IPS-NIHi11 (cell line): ENCODE measurements around the gene HAVCR2.
"Not testable (repeated sequence)": the region's sequence is repeated elsewhere in the genome, so short reads cannot be mapped to it uniquely, and the experiment has no call there.

Source experiments
- DNase-seq: peaks from one replicate; pipeline ENCODE4 v3.0.0; 2012; ENCODE audit warnings: mixed read lengths, low spot score

HAVCR2 gene

DNA sequence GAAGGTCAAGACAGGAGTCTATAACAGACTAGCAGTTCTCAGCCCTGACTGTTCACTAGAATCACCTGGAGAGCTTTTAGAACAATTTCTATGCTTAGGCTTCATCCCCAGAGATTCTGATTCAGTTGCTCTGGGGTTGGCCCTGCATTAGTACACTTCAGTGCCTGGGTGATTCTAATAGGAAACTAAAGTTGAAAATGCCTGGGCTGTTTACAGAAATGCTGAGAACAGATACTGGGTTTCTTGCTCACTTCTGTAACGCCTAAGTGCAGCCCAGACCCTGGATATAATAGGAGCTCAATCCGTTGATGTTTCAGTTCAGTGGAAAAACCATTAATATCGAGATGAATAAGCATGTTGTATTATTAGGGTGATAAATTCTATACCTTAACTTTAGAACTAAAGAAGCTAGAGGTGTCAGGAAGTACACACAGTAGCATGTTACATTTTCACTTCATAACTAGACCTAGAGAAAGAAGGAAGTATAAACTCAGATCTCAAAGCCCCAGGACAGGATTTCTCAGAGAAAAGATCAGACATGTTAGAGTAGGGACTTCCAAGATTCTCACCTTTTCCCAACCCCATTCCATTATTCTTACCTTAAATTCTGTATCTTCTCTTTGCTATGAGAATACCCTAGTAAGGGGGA, 20.4 kb downstream of the HAVCR2 start:
- no peak for DNase-seq

DNA sequence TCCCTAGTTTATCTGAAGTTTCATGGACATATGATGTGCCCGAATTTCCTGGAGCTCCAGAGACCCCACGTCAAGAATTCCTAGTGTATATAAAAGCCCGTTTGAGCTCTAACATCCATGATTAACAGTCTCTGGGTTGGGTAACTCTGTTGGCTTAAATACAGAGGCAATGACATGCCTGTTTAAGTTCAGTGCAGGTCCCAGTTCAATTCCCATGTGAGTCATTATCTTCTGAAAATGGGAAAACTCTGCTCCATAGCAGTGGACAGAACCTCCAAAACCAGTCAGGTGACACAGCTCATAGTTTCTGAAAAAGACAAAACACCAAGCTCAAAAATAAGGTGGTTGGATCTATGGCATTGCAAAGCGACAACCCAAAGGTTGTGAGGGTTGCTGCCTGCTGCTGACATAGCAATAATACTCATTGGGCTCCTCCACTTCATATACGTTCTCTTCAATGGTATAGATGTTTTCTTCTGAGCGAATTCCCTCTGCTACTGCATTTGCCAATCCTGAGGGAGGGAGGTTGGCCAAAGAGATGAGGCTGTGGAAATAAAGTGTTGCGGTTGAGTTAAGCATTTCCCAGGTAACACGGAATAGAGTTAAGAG, 22.0 kb downstream of the HAVCR2 start:
- DNase-seq, result no peak

DNA sequence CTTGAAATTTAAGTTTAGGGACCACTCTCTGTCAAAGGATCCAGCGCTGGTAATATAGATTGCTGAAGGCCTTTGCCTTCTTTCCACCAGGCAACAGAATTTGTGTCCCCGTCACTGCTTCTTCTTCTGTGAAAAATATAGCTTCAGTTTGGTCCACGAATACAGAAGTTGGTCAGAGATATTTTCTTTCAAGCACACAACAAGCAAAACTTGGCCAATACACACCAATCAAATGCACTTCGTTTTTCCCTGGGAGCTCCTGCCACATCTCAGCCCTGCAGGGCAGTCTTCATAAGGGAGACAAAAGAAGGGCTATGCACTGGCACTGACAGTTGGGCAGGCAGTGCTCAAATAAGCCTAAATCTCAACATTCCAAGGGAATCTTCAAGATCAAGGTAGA, 22.9 kb downstream of the HAVCR2 start:
- DNase-seq, result no peak

DNA sequence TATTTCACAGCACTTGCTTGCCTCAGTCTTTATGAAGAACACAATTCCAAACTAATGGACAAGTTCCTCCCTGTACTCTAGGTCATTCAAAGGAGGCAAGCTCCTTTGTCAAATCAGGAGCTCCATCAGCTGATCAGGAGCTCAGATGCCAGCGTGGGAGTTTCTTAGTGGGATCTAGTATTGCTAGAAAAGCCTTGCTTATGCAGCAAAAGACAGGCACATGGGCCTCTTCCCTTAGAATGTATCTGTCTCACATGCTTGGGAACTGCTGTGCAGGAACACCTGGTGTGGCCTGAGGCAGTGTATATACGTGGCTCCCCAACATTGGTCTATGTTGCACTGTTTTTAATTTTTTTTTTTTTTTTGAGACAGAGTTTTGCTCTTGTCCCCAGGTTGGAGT, 28.6 kb downstream of the HAVCR2 start:
- DNase-seq, result no peak

DNA sequence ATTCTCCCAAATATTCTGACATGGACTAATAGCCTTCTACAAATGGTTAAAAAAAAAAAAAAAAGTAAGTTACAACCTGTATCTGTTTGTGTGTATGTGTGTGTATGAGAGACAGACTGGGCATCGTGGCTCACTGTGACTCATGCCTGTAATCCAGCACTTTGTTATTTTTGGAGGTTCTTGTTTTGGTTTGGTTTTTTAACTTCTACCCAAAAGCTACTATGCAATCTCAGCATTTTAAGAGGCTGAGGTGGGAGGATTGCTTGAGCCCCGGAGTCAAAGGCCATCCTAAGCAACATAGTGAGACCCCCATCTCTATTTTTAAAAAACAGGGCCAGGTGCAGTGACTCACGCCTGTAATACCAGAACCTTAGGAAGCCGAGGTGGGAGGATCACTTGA, 32.3 kb downstream of the HAVCR2 start:
- DNase-seq, result no peak

DNA sequence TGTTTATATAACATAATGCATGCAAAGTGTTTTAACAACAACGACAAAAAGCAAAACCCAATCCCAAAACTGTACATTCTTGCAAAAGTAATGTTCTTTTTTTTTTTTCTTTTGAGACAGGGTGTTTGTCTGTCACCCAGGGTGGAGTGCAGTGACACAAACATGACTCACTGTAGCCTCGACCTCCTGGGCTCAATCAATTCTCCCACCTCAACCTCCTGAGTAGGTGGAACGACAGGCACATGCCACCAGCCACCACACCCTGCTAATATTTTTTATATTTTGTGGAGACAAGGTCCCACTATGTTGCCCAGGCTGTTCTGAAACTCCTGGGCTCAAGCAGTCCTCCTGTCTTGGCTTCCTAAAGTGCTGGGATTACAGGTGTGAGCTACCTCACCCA, 36.3 kb downstream of the HAVCR2 start:
- DNase-seq, result no peak

DNA sequence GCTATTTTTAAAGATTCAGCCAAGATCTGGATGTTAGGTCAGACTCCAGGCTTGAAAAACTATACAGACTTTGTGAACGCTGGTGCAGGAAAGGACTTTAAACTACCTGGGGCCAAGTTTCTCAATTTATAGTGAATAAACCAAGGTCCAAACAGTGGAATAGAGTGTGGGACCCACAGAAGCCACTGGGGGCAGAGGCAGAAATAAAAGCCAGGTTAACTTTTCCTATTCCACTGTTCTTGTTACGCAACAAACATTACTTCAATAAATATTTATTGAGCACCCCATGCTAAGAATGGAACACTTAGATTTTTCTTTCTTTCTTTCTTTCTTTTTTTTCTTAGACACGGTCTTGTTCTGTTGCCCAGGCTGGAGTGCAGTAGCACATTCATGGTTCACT, 38.9 kb downstream of the HAVCR2 start:
- no peak for DNase-seq

DNA sequence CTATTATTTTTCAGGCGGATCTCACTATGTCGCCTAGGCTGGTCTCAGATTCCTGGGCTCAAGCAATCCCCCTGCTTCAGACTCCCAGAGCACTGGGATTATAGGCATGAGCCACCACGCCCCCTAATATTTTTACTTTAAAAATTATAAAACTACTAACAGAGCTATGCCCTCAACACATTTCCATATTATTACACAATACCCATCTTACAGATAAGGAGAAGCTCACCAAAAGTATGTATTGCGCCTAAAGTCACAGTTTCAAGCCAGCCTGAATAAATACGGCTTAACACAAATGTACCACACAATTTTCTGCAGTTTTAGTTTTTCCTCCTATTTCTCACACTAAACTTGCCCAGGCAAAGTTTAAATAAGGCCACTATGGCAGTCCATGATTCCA, 40.1 kb downstream of the HAVCR2 start:
- no peak for DNase-seq

DNA sequence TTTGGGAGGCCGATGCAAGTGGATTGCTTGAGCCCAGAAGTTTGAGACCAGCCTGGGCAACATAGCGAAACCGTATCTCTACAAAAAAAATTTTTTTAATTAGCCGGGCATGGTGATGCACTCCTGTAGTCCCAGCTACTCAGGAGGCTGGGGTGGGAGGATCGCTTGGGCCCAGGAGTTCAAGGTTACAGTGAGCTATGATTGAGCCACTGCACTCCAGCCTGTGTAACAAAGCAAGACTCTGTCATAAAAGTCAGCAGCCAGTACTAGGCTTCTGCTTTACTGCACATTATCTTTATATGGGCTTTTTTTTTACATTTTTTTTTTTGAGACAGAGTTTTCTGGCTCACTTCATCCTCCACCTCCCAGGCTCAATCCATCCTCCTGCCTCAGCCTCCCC, 40.5 kb downstream of the HAVCR2 start:
- no peak for DNase-seq

DNA sequence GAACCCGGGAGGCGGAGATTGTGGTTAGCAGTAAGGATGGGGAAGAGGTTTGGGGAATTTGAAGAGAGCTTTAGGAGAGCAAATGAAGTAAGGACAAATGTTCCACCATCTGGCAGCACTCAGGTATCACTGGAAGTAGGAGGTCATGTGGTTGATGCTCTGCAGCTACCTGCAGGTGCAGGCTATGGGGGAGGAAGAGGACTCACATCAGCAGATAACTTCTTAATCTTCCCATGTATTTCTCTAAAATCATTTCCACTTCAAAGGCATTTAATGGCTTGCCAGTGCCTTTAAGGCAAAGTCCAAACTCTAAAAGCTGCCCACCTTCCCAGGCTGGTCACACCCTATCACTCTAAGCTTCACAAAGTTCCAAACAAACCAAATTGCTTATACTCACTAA, 41.8 kb downstream of the HAVCR2 start:
- no peak for DNase-seq

DNA sequence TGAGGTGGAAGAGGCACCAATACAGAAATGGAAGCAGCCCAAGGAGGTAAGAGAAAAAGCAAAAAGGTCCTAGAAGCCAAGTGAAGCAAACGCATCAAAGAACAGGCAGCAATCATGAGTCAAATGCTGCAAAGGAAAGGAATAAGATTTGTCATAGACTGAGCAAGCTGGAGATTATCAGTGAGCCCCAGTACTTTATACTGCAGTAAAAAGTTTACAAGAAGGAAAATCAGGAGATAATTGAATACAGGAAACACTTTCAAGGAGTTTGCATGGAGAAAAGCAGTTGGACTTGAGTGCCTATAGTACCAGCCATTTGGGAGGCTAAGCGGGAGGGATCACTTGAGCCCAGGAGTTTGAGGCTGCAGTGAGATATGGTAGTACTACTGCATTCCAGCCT, 42.8 kb downstream of the HAVCR2 start:
- no peak for DNase-seq

DNA sequence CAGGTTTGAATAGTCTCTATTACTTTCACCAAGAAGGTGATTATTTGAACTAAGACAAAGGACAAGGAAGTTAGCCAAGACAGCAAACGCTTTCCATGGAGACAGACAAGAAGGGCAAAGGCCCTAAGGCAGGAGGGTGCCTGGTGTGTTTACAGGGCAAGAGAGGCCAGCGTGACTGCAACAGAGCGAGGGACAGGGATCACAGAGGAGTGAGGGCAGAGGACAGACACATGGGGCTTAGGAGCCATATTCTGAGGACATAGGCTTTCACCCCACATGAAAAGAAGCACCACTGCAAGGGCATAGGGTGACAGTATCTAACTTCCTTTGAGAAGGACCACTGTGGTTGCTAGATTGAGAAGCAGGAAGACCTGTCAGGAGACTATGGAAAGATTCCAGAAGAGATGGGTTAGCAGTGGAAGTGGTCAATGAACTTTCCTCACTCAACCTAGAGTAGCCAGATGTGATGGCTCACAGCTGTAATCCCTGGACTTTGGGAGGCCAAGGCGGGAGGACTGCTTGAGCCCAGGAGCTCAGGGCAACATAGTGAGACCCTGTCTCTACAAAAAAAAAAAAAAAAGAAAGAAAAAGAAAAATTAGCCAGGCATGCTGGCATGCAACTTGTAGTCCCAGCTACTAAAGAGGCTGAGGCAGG, 44.9 kb downstream of the HAVCR2 start:
- no peak for DNase-seq

DNA sequence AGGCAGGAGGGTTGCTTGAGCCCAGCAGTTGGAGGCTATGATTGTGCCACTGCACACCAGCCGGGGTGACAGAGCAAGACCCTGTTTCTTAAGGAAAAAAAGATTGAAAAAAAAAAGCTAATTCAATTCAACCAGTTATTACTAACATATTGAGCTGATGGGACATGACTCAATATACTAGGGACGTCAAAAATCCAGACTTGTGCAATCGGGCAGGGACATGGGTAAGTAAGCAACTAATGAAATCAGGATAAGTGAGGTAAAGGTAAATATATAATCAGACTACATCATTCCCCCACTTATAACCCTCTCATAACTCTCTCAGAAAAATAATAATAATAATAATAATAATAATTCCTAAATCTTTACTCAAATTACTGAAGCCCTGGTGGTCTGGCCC, 49.0 kb downstream of the HAVCR2 start:
- DNase-seq, result no peak

DNA sequence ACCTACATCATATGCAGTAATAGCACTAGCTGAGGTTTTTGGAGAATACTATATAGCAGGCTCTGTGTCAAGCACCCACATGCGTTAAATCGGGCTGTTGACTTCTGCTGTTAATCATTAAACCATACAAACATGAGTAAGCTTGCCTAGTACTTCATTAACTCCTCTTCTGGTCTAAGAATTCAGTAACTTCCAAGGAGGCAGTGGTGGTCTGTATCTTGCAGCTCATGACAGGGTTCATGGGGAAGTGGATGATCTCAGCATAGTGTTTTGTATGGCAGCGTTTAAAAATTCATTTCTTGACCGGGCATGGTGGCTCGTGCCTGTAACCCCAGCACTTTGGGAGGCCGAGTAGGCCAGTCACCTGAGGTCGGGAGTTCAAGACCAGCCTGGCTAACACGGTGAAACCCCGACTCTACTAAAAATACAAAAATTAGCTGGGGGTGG, 49.7 kb downstream of the HAVCR2 start, which contains the start of gene HAVCR1:
Gene HAVCR1 (minus strand): TSS at position 24 of the 447 bp plus-strand sequence. CDS start 1,173 bp downstream, outside the sequence.
- no peak for DNase-seq

DNA sequence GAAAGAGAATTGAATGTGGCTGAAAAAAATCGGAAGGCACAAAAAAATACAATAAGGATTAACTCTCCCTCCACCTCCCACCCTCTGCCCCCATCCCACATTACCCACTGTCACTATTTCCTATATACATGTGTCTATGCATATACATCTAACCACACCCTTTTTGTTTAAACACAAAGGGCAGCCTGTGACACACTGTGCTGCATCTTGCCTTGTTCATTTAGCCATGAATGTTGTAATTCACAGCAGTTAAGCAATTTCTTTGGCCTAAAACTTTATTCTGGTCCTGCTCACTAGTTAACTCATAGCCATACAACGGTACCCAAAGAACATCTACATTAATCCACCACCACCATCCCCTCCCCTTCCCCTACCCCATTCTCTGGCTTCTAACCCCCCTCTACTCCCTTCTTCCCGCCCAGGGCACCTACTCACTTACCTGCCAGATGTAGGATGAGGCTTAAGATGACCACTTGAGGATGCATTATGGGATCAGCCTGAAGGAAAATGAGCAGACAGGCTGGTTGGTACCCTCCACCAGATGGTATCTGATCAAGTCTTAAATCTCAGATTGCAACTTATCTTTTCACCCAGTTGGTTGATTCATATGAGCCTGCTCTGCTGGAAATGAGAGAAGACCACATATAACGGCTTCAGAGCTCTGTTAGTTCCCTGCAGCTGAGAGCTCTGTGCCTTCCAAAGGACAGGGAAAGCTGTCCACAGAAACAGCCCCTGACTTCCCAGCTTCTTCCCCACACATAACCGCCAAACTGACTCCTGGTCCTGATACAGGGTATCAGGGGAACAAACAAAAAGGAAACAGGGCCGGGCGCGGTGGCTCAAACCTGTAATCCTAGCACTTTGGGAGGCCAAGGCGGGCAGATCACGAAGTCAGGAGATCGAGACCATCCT, 51.1 kb downstream of the HAVCR2 start:
- DNase-seq, result no peak

DNA sequence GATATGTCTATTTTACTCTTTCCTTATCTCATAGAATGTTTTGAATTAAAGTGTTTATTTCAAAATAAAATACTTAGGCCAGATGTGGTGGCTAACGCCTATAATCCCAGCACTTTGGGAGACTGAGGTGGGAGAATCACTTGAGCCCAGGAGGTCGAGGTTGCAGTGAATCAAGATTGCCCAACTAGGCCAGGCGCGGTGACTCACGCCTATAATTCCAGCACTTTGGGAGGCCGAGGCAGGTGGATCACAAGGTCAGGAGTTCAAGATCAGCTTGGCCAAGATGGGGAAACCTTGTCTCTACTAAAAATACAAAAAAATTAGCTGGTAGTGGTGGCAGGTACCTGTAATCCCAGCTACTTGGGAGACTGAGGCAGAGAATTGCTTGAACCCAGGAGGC, 52.0 kb downstream of the HAVCR2 start:
- not testable (repeated sequence) for DNase-seq

DNA sequence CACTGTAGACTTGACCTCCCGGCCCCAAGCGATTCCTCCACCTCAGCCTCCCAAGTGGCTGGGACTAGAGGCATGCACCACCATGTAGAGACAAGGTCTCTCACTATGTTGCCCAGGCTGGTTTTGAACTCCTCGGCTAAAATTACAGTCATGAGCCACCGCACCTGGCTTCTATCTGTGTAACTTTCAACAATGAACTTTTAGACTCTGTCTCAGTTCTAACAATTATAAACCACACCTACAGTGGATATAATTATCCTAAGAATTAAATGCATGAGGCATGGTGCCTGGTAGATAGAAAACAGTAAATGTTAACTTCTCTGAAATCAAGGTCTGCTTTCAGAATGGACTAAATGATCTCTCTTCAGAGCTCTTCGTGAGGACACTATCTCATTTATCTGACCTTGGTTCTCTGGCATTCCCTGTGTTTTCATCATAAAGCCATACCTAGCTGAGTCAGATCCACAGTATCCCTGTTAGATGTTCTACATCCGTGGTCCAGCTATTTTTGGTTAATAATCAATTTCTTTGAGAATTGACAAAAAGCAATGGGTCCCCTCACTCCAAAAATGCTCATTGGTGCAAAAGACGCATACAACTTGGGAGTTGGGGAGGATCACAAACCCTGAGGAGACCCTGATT, 57.1 kb downstream of the HAVCR2 start:
- DNase-seq, result no peak

DNA sequence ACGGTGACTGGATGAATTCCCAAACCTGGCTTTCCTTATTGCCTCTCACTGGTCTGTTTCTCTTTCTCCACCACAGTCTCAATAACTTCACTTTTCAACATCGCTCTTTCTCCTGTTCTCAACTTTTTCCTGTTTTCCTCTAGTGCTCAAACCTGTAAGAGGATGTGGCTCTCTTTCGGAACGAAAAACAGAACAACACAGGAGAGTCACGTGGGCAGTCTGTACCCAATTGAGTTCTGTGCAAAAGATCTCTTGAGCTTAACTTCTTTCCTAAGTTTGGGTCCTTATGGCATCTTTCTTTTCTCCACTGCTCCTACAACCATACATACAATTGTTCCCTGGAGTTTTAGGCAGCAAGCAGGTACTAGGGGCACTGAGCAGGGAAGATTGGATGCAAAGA, 58.8 kb downstream of the HAVCR2 start:
- no peak for DNase-seq

DNA sequence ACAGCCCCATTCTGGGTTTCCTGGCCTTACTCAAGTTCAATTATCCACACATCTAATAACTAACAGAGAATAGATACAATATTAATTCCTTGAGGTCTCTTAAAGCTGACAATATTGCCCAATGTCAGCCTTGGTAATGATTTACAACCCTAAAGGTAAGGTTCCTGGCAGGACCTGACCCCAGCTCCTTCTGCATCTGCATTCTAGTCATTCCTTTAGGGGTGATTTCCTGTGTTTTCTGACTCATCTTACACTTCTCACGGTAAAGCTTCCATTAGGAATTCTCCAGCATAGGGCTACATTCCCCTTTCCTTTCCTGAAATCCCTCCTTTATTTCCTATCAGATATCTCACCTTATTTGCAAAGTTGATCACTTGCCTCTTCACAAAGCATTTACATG, 59.2 kb downstream of the HAVCR2 start:
- DNase-seq, result no peak

DNA sequence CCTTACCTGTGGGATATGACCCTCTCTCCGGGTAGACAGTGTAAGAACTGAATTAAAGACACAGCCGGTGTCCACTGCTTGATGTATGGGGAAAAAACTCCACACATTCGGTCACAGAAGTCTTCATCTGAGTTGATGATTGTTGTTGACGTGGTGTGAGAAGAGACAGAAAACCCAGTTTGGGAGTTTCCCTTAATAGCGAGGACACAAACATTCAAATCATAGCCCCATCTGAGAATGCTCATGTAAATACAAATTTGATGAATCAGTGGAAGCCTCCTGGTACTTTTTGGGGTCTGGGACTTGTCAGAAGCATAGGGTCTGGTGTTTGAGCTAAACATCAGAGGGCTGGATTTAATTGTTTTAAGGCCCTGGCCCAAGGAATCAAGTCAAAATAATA, 60.9 kb downstream of the HAVCR2 start:
- no peak for DNase-seq

DNA sequence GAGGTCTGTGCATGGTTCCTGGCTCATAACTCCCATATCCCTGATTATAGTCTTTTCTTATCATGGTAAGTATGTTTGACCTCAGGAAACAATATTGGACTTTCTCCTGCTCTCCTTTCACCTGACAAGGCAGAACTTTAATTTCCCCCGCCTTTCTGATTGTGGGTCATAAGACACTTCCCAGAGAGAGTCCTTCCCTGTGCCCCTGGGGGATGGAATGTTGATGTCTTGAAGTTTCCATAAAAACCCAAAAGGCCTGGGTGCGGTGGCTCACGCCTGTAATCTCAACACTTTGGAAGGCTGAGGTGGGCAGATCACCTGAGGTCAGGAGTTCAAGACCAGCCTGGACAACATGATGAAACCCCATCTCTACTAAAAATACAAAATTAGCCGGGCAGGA, 61.8 kb downstream of the HAVCR2 start:
- DNase-seq, result not testable (repeated sequence)

DNA sequence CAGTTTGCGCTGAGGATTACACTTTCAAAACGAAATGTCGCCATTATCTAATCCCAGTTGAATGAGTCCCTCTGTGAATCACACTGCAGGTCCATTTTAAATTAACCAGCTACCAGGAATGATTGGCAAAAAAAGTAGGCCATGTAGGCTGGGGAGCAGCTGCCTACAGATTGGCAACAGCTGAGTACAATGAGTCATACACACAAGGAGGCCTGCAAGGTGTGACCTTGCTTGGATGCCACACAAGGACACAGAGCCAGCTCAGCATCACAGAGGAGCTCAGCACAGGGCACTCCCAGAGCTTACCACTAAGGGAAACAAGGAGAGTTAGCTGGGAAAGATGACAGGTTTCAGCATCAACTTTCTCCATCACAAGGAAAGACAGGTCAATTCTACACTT, 62.8 kb downstream of the HAVCR2 start:
- DNase-seq, result no peak
